Measurements from ENCODE around the gene LRRC23. TPM values are rescaled to one million over a fixed set of nuclear protein-coding genes. Genes with fewer than 3 reads are reported as not detected.

The LRRC23 gene
- total RNA-seq, 2 experiments from 2014 or later = 5.7 to 6.1 TPM

GRCh38 chr12:6914246-6914946, 9.8 kb downstream of the LRRC23 start, which contains the start of gene ENO2:
ENO2 (plus strand) TSS chr12:6914580; CDS start chr12:6915833, 1,253 bp downstream.
- ChIA-PET CTCF (interaction anchor here (0.8 to 3.4 kb wide), 7 partner anchors 10 to 63 kb away, joined by 3 to 20 read pairs (median 4); partner anchors contain the start of genes CDCA3 and SPSB2), POLR2A (interaction anchor here (0.7 to 4.5 kb wide), 16 partner anchors 8 to 194 kb away, joined by 3 to 33 read pairs (median 4); partner anchors contain the start of genes C12orf57, LRRC23, RNU7-1 and SPSB2)
- peak within 1 kb of the TSS; percentile 90 for H3K4me3 Mint-ChIP-seq
- H3K27me3 Mint-ChIP-seq = no peaks in the 10 kb centered on the region
- H3K9me3 Mint-ChIP-seq = no peaks in the 10 kb centered on the region
- H3K36me3 Mint-ChIP-seq (ENCODE audit: low read depth) = peaks cover 36% of the 10 kb centered on the region
- peak; percentile 86 for DNase-seq
- H3K4me1 Mint-ChIP-seq = peaks cover 50% of the 10 kb centered on the region
- H3K27ac Mint-ChIP-seq = peak within 1 kb of the TSS; percentile 80

GRCh38 chr12:6914947-6915788, 10.5 kb downstream of the LRRC23 start:
- peaks cover 43% of the 10 kb centered on the region for H3K36me3 Mint-ChIP-seq (ENCODE audit: low read depth)
- CTCF ChIA-PET = interaction anchor here (0.9 to 3.4 kb wide), 4 partner anchors 9 to 42 kb away, joined by 4 to 20 read pairs (median 8); partner anchors contain the start of gene SPSB2
- POLR2A ChIA-PET = interaction anchor here (1.0 to 4.5 kb wide), 15 partner anchors 9 to 47 kb away, joined by 3 to 33 read pairs (median 4); partner anchors contain the start of genes C12orf57, LRRC23, RNU7-1 and SPSB2

GRCh38 chr12:6915789-6916285, 11.2 kb downstream of the LRRC23 start:
- ChIA-PET POLR2A (interaction anchor here (1.0 to 4.5 kb wide), 7 partner anchors 11 to 47 kb away, joined by 3 to 33 read pairs (median 4); partner anchors contain the start of genes C12orf57, LRRC23, RNU7-1 and SPSB2), CTCF (interaction anchor here (1.0 to 3.4 kb wide), 2 partner anchors 9 to 22 kb away, joined by 4 to 20 read pairs; no protein-coding TSS in a partner anchor)
- DNase-seq = no peak
- H3K4me1 Mint-ChIP-seq = peaks cover 58% of the 10 kb centered on the region
- no peaks in the 10 kb centered on the region for H3K9me3 Mint-ChIP-seq
- H3K4me3 Mint-ChIP-seq = peak overlapping the region; percentile 90
- peaks cover 44% of the 10 kb centered on the region for H3K36me3 Mint-ChIP-seq (ENCODE audit: low read depth)
- H3K27ac Mint-ChIP-seq = no peak overlapping the region
- no peaks in the 10 kb centered on the region for H3K27me3 Mint-ChIP-seq

More at GRCh38 chr12:6914947-6915788, 10.5 kb downstream of the LRRC23 start:
- H3K27me3 Mint-ChIP-seq = no peaks in the 10 kb centered on the region
- DNase-seq = no peak
- H3K27ac Mint-ChIP-seq = peak overlapping the region; percentile 80
- no peaks in the 10 kb centered on the region for H3K9me3 Mint-ChIP-seq
- H3K4me1 Mint-ChIP-seq = peaks cover 58% of the 10 kb centered on the region
- H3K4me3 Mint-ChIP-seq = peak overlapping the region; percentile 90

- Mint-ChIP-seq H3K27ac (peak overlapping the region; percentile 2), H3K36me3 (ENCODE audit: low read depth) (peaks cover 49% of the 10 kb centered on the region), H3K9me3 (no peaks in the 10 kb centered on the region), H3K4me1 (peaks cover 59% of the 10 kb centered on the region), H3K4me3 (peak overlapping the region; percentile 90), H3K27me3 (no peaks in the 10 kb centered on the region)
- DNase-seq = no peak
- CTCF ChIA-PET = interaction anchor here (1.0 to 3.4 kb wide), 3 partner anchors 8 to 25 kb away, joined by 3 to 20 read pairs (median 4); no protein-coding TSS in a partner anchor
- POLR2A ChIA-PET = interaction anchor here (0.6 to 4.5 kb wide), 4 partner anchors 8 to 44 kb away, joined by 3 to 33 read pairs (median 3); partner anchors contain the start of genes C12orf57, RNU7-1 and SPSB2
These were observed 12.0 kb downstream of the LRRC23 start for GRCh38 chr12:6916426-6917200.

DNA sequence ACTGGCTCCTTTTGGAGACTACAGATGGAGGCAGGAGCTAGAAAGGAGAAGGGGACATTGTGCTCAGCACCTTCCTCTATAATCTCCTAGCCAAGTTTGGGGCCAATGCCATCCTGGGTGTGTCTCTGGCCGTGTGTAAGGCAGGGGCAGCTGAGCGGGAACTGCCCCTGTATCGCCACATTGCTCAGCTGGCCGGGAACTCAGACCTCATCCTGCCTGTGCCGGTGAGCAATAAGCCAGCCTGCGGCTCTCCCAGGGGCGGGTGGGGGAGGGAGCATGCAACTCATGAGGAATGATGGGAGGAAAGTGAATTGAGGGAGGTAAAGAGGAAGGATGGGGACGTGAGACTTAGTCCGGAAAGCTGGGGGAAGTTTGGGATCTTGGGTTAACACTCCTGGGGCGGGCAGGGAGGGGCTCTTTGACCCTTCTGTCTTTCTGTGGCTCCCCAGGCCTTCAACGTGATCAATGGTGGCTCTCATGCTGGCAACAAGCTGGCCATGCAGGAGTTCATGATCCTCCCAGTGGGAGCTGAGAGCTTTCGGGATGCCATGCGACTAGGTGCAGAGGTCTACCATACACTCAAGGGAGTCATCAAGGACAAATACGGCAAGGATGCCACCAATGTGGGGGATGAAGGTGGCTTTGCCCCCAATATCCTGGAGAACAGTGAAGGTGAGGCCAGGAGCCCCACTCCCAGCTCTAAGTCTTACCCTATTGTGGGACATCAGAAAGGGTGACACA, 13.0 kb downstream of the LRRC23 start:
- Mint-ChIP-seq H3K9me3 (no peaks in the 10 kb centered on the region), H3K36me3 (ENCODE audit: low read depth) (peaks cover 57% of the 10 kb centered on the region), H3K4me3 (no peak overlapping the region), H3K4me1 (peaks cover 64% of the 10 kb centered on the region), H3K27me3 (no peaks in the 10 kb centered on the region), H3K27ac (no peak overlapping the region)
- POLR2A ChIA-PET = interaction anchor here (1.0 to 4.5 kb wide), 2 partner anchors 9 to 27 kb away, joined by 6 to 33 read pairs; partner anchors contain the start of genes C12orf57 and RNU7-1
- CTCF ChIA-PET = interaction anchor here (1.1 kb wide), 1 partner anchor 26 kb away, joined by 3 read pairs; no protein-coding TSS in a partner anchor
- DNase-seq = no peak

- ChIA-PET CTCF (interaction anchor here (0.8 kb wide), 1 partner anchor 29 kb away, joined by 3 read pairs; no protein-coding TSS in a partner anchor), POLR2A (interaction anchor here (0.6 to 1.8 kb wide), 4 partner anchors 11 to 47 kb away, joined by 3 to 4 read pairs (median 4); partner anchors contain the start of genes C12orf57, RNU7-1 and SPSB2)
- Mint-ChIP-seq H3K27ac (peak overlapping the region; percentile 22), H3K4me1 (peaks cover 59% of the 10 kb centered on the region), H3K4me3 (no peak overlapping the region), H3K36me3 (ENCODE audit: low read depth) (peaks cover 72% of the 10 kb centered on the region), H3K27me3 (no peaks in the 10 kb centered on the region), H3K9me3 (no peaks in the 10 kb centered on the region)
- DNase-seq = no peak
These were observed 15.0 kb downstream of the LRRC23 start for GRCh38 chr12:6919588-6919987.

GRCh38 chr12:6921539-6921938, 16.9 kb downstream of the LRRC23 start:
- no peak for DNase-seq
- H3K36me3 Mint-ChIP-seq (ENCODE audit: low read depth) = peaks cover 56% of the 10 kb centered on the region
- H3K27me3 Mint-ChIP-seq = no peaks in the 10 kb centered on the region
- H3K4me3 Mint-ChIP-seq = no peak overlapping the region
- ChIA-PET CTCF (interaction anchor here (1.2 to 2.1 kb wide), 3 partner anchors 16 to 52 kb away, joined by 3 to 5 read pairs (median 4); partner anchors contain the start of gene SPSB2), POLR2A (interaction anchor here (0.9 to 1.7 kb wide), 6 partner anchors 9 to 49 kb away, joined by 3 to 4 read pairs (median 4); partner anchors contain the start of genes C12orf57, PHB2 and RNU7-1)
- no peaks in the 10 kb centered on the region for H3K9me3 Mint-ChIP-seq
- H3K27ac Mint-ChIP-seq = peak overlapping the region; percentile 34
- H3K4me1 Mint-ChIP-seq = peaks cover 55% of the 10 kb centered on the region

DNA sequence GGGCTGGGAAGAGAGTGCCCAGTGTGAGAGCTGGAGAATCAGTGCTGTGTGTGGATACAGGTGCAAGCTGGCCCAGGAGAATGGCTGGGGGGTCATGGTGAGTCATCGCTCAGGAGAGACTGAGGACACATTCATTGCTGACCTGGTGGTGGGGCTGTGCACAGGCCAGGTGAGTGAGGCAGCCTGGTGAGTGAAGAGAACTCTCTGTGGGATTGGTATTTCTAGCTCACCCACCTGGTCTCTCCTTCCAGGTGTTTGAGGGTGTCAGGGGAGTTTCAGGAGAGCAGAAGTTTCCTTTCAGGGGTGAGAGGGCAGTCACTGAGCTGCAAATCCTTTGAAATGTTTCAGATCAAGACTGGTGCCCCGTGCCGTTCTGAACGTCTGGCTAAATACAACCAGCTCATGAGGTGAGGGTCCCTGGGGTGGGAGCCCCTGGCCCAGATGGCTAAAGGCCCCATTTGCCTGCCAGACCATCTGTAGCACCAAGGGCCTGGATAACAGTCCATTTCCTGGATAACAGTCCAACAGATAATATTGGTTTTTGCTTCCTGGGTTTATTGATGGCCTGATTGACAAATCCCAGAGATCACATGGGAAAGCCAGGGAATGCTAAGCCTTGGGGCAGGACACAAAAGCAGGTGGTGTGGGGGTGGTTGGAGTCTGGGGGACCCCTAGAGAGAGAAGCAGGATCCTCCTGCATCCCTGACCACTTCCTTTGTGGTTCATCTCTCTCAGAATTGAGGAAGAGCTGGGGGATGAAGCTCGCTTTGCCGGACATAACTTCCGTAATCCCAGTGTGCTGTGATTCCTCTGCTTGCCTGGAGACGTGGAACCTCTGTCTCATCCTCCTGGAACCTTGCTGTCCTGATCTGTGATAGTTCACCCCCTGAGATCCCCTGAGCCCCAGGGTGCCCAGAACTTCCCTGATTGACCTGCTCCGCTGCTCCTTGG, 17.6 kb downstream of the LRRC23 start:
- peaks cover 48% of the 10 kb centered on the region for H3K36me3 Mint-ChIP-seq (ENCODE audit: low read depth)
- DNase-seq = no peak
- H3K27me3 Mint-ChIP-seq = no peaks in the 10 kb centered on the region
- ChIA-PET POLR2A (interaction anchor here (0.7 to 19.4 kb wide), 6 partner anchors 10 to 48 kb away, joined by 3 to 295 read pairs (median 4); partner anchors contain the start of genes C12orf57, PHB2, PTPN6 and RNU7-1), CTCF (interaction anchor here (1.2 to 4.7 kb wide), 3 partner anchors 8 to 53 kb away, joined by 3 to 20 read pairs (median 5); partner anchors contain the start of genes ENO2 and SPSB2)
- H3K9me3 Mint-ChIP-seq = no peaks in the 10 kb centered on the region
- no peak overlapping the region for H3K4me3 Mint-ChIP-seq
- H3K4me1 Mint-ChIP-seq = peaks cover 57% of the 10 kb centered on the region
- peak overlapping the region; percentile 34 for H3K27ac Mint-ChIP-seq

DNA sequence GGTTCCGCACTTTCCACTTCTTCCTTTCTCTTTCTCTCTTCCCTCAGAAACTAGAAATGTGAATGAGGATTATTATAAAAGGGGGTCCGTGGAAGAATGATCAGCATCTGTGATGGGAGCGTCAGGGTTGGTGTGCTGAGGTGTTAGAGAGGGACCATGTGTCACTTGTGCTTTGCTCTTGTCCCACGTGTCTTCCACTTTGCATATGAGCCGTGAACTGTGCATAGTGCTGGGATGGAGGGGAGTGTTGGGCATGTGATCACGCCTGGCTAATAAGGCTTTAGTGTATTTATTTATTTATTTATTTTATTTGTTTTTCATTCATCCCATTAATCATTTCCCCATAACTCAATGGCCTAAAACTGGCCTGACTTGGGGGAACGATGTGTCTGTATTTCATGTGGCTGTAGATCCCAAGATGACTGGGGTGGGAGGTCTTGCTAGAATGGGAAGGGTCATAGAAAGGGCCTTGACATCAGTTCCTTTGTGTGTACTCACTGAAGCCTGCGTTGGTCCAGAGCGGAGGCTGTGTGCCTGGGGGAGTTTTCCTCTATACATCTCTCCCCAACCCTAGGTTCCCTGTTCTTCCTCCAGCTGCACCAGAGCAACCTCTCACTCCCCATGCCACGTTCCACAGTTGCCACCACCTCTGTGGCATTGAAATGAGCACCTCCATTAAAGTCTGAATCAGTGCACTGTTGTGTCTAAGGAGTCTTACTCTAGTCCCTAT, 18.5 kb downstream of the LRRC23 start:
- DNase-seq = no peak
- no peaks in the 10 kb centered on the region for H3K27me3 Mint-ChIP-seq
- H3K27ac Mint-ChIP-seq = peak overlapping the region; percentile 9
- H3K9me3 Mint-ChIP-seq = no peaks in the 10 kb centered on the region
- CTCF ChIA-PET = interaction anchor here (1.1 to 4.7 kb wide), 12 partner anchors 9 to 53 kb away, joined by 4 to 28 read pairs (median 14); partner anchors contain the start of genes C12orf57, ENO2, LRRC23 and PTPN6
- peaks cover 42% of the 10 kb centered on the region for H3K36me3 Mint-ChIP-seq (ENCODE audit: low read depth)
- H3K4me1 Mint-ChIP-seq = peaks cover 53% of the 10 kb centered on the region
- POLR2A ChIA-PET = interaction anchor here (0.8 to 19.4 kb wide), 9 partner anchors 9 to 185 kb away, joined by 3 to 295 read pairs (median 3); partner anchors contain the start of genes C12orf57, LPCAT3, PTPN6 and RNU7-1
- no peak overlapping the region for H3K4me3 Mint-ChIP-seq

Measured in activated CD4-positive, alpha-beta memory T cell treated with anti-CD3 and anti-CD28 coated beads, Interleukin-2, amount 10 ng/mL, durations not matched to agents 7 days and 5 days (primary cell).